A673 (cell line): ENCODE data around the gene ZBTB45.

Experiments used
- EZH2 ChIP-seq: fragments of 200-600 bp; sonication (generic); IDR thresholded peaks from 2 replicates; pipeline ENCODE4 v1.6.1; 2017; ENCODE audit warnings: borderline replicate concordance, low read depth, mild to moderate bottlenecking, mixed read lengths, antibody characterized with exemption, low read length; ENCODE audit not compliant: poor library complexity, severe bottlenecking
- TF ChIP-seq, protein P1 (sequence below): fragments of 300-800, 200-600 bp; sonication (generic); conservative IDR thresholded peaks from 2 replicates; pipeline ENCODE4 v1.5.1; 2017; ENCODE audit warnings: low read depth, mild to moderate bottlenecking, antibody characterized with exemption, low read length, moderate library complexity, mixed read lengths

DNA sequence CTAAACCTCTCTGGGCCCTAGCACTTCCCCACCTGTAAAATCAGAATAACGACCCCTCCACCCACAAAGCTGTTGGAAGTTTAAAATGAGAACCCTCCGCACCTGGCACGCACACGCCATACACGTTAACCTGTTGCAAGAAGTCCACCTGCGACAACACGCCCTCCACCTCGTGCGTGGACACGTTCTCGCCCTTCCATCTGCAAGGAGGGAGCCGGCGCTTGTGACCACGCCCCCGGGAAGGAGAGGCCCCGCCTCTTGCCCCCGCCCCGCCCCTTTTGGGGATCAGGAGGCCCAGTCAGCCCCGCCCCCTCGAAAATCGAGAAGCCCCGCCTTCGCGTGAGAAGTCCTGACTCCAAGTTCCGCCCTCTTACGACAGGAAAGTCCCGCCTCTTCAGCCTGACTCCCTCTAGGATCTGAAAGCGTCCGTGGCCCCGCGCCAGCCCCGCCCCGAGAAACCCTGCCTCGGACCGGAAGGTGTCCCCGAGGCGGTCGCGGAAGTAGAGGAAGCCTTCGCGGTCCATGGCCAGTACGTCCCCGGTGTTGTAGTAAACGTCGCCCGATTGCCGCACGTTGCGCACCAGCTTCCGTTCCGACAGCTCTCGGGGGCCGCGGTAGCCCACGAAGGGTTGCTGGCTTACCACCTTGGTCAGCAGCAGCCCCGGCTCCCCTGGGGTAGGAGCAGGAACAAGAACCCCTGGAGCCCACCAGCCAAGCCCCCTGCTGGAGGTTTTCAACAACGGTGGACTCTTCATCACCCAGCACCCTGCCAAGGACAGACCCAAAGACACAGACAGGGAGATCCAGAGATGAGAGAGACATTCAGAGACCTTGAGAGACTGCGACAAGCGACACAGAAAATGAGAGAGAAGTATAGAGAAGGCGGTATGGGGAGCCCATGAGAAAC, 20.3 kb downstream of the ZBTB45 start:
- TF ChIP-seq, protein P1, sequence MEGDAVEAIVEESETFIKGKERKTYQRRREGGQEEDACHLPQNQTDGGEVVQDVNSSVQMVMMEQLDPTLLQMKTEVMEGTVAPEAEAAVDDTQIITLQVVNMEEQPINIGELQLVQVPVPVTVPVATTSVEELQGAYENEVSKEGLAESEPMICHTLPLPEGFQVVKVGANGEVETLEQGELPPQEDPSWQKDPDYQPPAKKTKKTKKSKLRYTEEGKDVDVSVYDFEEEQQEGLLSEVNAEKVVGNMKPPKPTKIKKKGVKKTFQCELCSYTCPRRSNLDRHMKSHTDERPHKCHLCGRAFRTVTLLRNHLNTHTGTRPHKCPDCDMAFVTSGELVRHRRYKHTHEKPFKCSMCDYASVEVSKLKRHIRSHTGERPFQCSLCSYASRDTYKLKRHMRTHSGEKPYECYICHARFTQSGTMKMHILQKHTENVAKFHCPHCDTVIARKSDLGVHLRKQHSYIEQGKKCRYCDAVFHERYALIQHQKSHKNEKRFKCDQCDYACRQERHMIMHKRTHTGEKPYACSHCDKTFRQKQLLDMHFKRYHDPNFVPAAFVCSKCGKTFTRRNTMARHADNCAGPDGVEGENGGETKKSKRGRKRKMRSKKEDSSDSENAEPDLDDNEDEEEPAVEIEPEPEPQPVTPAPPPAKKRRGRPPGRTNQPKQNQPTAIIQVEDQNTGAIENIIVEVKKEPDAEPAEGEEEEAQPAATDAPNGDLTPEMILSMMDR, result peak; percentile 43; the same call in 1 of the 2 replicates
- no peak for TF ChIP-seq EZH2
